ENCODE results near the gene SKIC3.

The SKIC3 gene

DNA sequence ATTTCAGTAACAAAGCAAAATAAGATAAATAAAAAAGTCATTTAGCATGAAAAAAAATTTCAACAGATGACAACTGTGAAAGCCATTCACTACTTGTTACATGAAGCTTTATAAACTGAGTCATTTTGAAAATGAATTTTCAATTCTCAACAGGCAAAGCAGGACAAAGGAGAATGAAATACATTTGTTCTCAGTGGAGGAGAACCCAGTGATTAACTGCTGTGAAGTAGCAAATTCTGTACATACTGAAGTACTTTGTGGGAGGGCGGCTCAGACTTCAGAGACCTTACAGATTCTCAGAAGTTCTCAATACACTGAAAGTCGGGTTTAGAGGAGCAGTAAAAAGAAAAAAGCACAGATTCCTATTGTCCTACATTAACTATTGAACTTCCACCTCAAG is 21.7 kb downstream of the SKIC3 start:
- no peak overlapping the region for H3K4me3 ChIP-seq (ENCODE audit: control insufficient read depth in 1 of 7, extremely low read depth in 1 of 7, insufficient read depth in 4 of 7, low read depth in 2 of 7, low read length in 6 of 7)
- CTCF ChIA-PET: interaction anchor here (1.4 to 1.7 kb wide), 2 partner anchors 9 to 12 kb away, joined by 3 to 6 read pairs; no protein-coding TSS in a partner anchor
- H3K36me3 ChIP-seq (ENCODE audit: control insufficient read depth in 4 of 4, insufficient read depth in 4 of 4, low read length in 3 of 4): peaks cover 12 to 57% (median 35%) of the 10 kb centered on the region in 4 experiments
- POLR2A ChIA-PET: no interaction called here
- no peak for DNase-seq
- WGBS (ENCODE audit: insufficient coverage): 100% methylated on average over 1 of the region's 2 CpGs
- H3K27ac ChIP-seq (ENCODE audit: insufficient read depth in 1 of 2, low read depth in 1 of 2, low read length in 2 of 2, poor library complexity in 1 of 2, severe bottlenecking in 2 of 2): no peak overlapping the region
- H3K4me1 ChIP-seq (ENCODE audit: control extremely low read depth in 1 of 4, control insufficient read depth in 4 of 4, insufficient read depth in 4 of 4, low read length in 3 of 4): no peaks in the 10 kb centered on the region
- no peaks in the 10 kb centered on the region for H3K27me3 ChIP-seq (replicated peaks in 2 of 5; ENCODE audit: control insufficient read depth in 4 of 5, insufficient read depth in 5 of 5, low read length in 4 of 5)
- H3K9me3 ChIP-seq (ENCODE audit: control extremely low read depth in 1 of 5, control insufficient read depth in 4 of 5, insufficient read depth in 2 of 5, low read depth in 1 of 5, low read length in 4 of 5): no peaks in the 10 kb centered on the region

DNA sequence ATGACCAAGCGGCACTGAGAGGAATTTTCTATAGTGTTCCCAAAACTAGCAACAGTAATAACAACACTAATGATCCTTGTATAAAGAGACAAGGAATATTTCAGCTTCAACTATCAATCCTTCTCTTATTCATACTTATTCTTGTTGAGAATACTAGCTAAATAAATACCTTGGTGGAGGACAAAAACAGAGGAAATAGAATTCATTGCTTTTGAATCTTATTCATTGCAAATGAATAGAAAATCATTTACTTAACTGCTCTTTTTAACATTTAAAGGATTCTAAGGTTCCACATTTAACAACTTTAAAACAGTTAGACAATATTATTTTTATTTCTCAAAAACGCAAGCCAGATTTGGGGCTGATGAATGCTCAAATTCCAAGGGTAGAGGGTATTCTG is 22.4 kb downstream of the SKIC3 start:
- H3K27me3 ChIP-seq (replicated peaks in 2 of 5; ENCODE audit: control insufficient read depth in 4 of 5, insufficient read depth in 5 of 5, low read length in 4 of 5): no peaks in the 10 kb centered on the region
- no peaks in the 10 kb centered on the region for H3K4me1 ChIP-seq (ENCODE audit: control extremely low read depth in 1 of 4, control insufficient read depth in 4 of 4, insufficient read depth in 4 of 4, low read length in 3 of 4)
- H3K4me3 ChIP-seq (ENCODE audit: control insufficient read depth in 1 of 7, extremely low read depth in 1 of 7, insufficient read depth in 4 of 7, low read depth in 2 of 7, low read length in 6 of 7): no peak overlapping the region
- CTCF ChIA-PET: interaction anchor here (1.4 to 1.7 kb wide), 3 partner anchors 10 to 28 kb away, joined by 3 to 6 read pairs (median 5); no protein-coding TSS in a partner anchor
- POLR2A ChIA-PET: interaction anchor here (0.7 kb wide), 1 partner anchor 356 kb away, joined by 5 read pairs; no protein-coding TSS in a partner anchor
- H3K27ac ChIP-seq (ENCODE audit: insufficient read depth in 1 of 2, low read depth in 1 of 2, low read length in 2 of 2, poor library complexity in 1 of 2, severe bottlenecking in 2 of 2): no peak overlapping the region
- H3K36me3 ChIP-seq (ENCODE audit: control insufficient read depth in 4 of 4, insufficient read depth in 4 of 4, low read length in 3 of 4): peaks cover 12 to 59% (median 34%) of the 10 kb centered on the region in 4 experiments
- no peak for DNase-seq
- no CpG with 5 or more reads among the region's 2 CpGs for WGBS (ENCODE audit: insufficient coverage)
- no peaks in the 10 kb centered on the region for H3K9me3 ChIP-seq (ENCODE audit: control extremely low read depth in 1 of 5, control insufficient read depth in 4 of 5, insufficient read depth in 2 of 5, low read depth in 1 of 5, low read length in 4 of 5)

- no peaks in the 10 kb centered on the region for H3K9me3 ChIP-seq (ENCODE audit: control extremely low read depth in 1 of 5, control insufficient read depth in 4 of 5, insufficient read depth in 2 of 5, low read depth in 1 of 5, low read length in 4 of 5)
- DNase-seq: no peak
- no peak overlapping the region for H3K27ac ChIP-seq (ENCODE audit: insufficient read depth in 1 of 2, low read depth in 1 of 2, low read length in 2 of 2, poor library complexity in 1 of 2, severe bottlenecking in 2 of 2)
- H3K4me3 ChIP-seq (ENCODE audit: control insufficient read depth in 1 of 7, extremely low read depth in 1 of 7, insufficient read depth in 4 of 7, low read depth in 2 of 7, low read length in 6 of 7): no peak overlapping the region
- ChIA-PET POLR2A (no interaction called here), CTCF (interaction anchor here (1.4 to 1.7 kb wide), 3 partner anchors 11 to 27 kb away, joined by 3 to 6 read pairs (median 5); no protein-coding TSS in a partner anchor)
- no peaks in the 10 kb centered on the region for H3K27me3 ChIP-seq (replicated peaks in 2 of 5; ENCODE audit: control insufficient read depth in 4 of 5, insufficient read depth in 5 of 5, low read length in 4 of 5)
- H3K4me1 ChIP-seq (ENCODE audit: control extremely low read depth in 1 of 4, control insufficient read depth in 4 of 4, insufficient read depth in 4 of 4, low read length in 3 of 4): no peaks in the 10 kb centered on the region
- H3K36me3 ChIP-seq (ENCODE audit: control insufficient read depth in 4 of 4, insufficient read depth in 4 of 4, low read length in 3 of 4): peaks cover 13 to 57% (median 32%) of the 10 kb centered on the region in 4 experiments
Observed at GRCh38 chr5:95531491-95531890, 23.3 kb downstream of the SKIC3 start.

DNA sequence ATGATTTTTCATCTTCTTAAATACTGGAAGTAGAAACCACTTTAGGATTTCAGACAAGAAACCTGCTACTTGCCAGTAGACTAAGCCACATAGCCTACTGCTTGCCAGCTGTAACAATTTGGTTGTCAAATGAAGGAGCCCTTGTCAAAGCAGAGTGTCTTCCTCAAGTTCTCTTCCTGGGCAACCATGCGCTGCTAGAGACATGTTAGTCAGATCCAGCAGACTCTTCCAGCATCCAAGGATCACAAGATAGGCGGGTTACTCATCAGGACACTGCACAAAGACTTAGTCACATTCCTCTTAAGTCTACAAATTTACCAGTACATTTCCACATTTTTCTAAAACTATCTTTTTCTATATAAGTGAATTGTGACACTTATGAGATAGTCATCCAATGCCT is 24.4 kb downstream of the SKIC3 start:
- H3K27ac ChIP-seq (ENCODE audit: insufficient read depth in 1 of 2, low read depth in 1 of 2, low read length in 2 of 2, poor library complexity in 1 of 2, severe bottlenecking in 2 of 2): no peak overlapping the region
- no peak for DNase-seq
- peaks cover 12 to 59% (median 29%) of the 10 kb centered on the region in 4 experiments for H3K36me3 ChIP-seq (ENCODE audit: control insufficient read depth in 4 of 4, insufficient read depth in 4 of 4, low read length in 3 of 4)
- ChIA-PET POLR2A (no interaction called here), CTCF (no interaction called here)
- H3K27me3 ChIP-seq (replicated peaks in 2 of 5; ENCODE audit: control insufficient read depth in 4 of 5, insufficient read depth in 5 of 5, low read length in 4 of 5): no peaks in the 10 kb centered on the region
- no peak overlapping the region for H3K4me3 ChIP-seq (ENCODE audit: control insufficient read depth in 1 of 7, extremely low read depth in 1 of 7, insufficient read depth in 4 of 7, low read depth in 2 of 7, low read length in 6 of 7)
- H3K4me1 ChIP-seq (ENCODE audit: control extremely low read depth in 1 of 4, control insufficient read depth in 4 of 4, insufficient read depth in 4 of 4, low read length in 3 of 4): no peaks in the 10 kb centered on the region
- WGBS (ENCODE audit: insufficient coverage): 100% methylated on average over 1 of the region's 2 CpGs
- no peaks in the 10 kb centered on the region for H3K9me3 ChIP-seq (ENCODE audit: control extremely low read depth in 1 of 5, control insufficient read depth in 4 of 5, insufficient read depth in 2 of 5, low read depth in 1 of 5, low read length in 4 of 5)

DNA sequence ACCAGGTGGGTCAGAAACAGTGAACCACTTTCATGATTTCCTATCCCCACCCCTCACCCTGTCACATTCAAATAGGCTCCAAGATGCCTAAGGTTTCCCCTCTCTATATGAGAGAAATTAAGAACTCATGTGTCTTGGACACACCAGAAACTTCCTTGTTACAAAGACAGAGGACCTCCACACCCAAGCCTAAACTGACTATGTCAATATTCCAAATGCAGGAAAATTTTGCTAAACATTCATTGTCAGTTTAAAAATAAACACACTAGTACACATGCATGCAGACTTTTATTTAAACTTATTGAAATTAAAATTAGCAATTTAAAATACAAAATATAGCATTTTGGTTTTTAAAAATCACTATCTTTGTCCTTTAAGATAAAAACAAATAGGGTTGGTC is 26.2 kb downstream of the SKIC3 start:
- CTCF ChIA-PET: interaction anchor here (0.6 to 1.8 kb wide), 3 partner anchors 9 to 14 kb away, joined by 3 to 4 read pairs (median 3); no protein-coding TSS in a partner anchor
- Histone ChIP-seq H3K4me3 (ENCODE audit: control insufficient read depth in 1 of 7, extremely low read depth in 1 of 7, insufficient read depth in 4 of 7, low read depth in 2 of 7, low read length in 6 of 7) (no peak overlapping the region), H3K4me1 (ENCODE audit: control extremely low read depth in 1 of 4, control insufficient read depth in 4 of 4, insufficient read depth in 4 of 4, low read length in 3 of 4) (no peaks in the 10 kb centered on the region), H3K27me3 (replicated peaks in 2 of 5; ENCODE audit: control insufficient read depth in 4 of 5, insufficient read depth in 5 of 5, low read length in 4 of 5) (no peaks in the 10 kb centered on the region), H3K36me3 (ENCODE audit: control insufficient read depth in 4 of 4, insufficient read depth in 4 of 4, low read length in 3 of 4) (peaks cover 12 to 53% (median 33%) of the 10 kb centered on the region in 4 experiments), H3K9me3 (ENCODE audit: control extremely low read depth in 1 of 5, control insufficient read depth in 4 of 5, insufficient read depth in 2 of 5, low read depth in 1 of 5, low read length in 4 of 5) (no peaks in the 10 kb centered on the region), H3K27ac (ENCODE audit: insufficient read depth in 1 of 2, low read depth in 1 of 2, low read length in 2 of 2, poor library complexity in 1 of 2, severe bottlenecking in 2 of 2) (no peak overlapping the region)
- no peak for DNase-seq
- POLR2A ChIA-PET: no interaction called here

DNA sequence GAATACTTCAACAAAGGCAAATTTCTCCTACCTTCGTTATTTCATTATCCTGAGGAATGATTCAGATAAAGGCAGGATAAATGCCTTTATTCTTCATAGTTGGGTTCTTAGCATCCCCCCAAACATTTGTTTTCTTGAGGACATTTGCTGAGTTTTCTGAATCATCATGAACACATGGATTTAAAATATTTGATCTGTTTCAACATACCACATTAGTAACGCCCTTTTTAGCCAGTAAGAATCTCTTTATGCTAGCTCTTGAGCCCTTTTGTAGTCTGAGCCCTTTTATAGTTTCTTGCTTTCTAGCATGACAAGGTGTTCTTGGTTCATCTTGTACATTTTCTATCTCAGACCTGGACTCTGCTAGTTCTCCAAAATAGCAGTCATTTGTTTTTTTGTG is 27.9 kb downstream of the SKIC3 start:
- peaks cover 13 to 63% (median 39%) of the 10 kb centered on the region in 4 experiments for H3K36me3 ChIP-seq (ENCODE audit: control insufficient read depth in 4 of 4, insufficient read depth in 4 of 4, low read length in 3 of 4)
- no peaks in the 10 kb centered on the region for H3K27me3 ChIP-seq (replicated peaks in 2 of 5; ENCODE audit: control insufficient read depth in 4 of 5, insufficient read depth in 5 of 5, low read length in 4 of 5)
- ChIA-PET CTCF (no interaction called here), POLR2A (no interaction called here)
- H3K9me3 ChIP-seq (ENCODE audit: control extremely low read depth in 1 of 5, control insufficient read depth in 4 of 5, insufficient read depth in 2 of 5, low read depth in 1 of 5, low read length in 4 of 5): no peaks in the 10 kb centered on the region
- no peak overlapping the region for H3K27ac ChIP-seq (ENCODE audit: insufficient read depth in 1 of 2, low read depth in 1 of 2, low read length in 2 of 2, poor library complexity in 1 of 2, severe bottlenecking in 2 of 2)
- WGBS (ENCODE audit: insufficient coverage): 93% methylated on average over 2 of the region's 2 CpGs
- no peak overlapping the region for H3K4me3 ChIP-seq (ENCODE audit: control insufficient read depth in 1 of 7, extremely low read depth in 1 of 7, insufficient read depth in 4 of 7, low read depth in 2 of 7, low read length in 6 of 7)
- no peaks in the 10 kb centered on the region for H3K4me1 ChIP-seq (ENCODE audit: control extremely low read depth in 1 of 4, control insufficient read depth in 4 of 4, insufficient read depth in 4 of 4, low read length in 3 of 4)
- no peak for DNase-seq

GRCh38 chr5:95524423-95524822 is 30.4 kb downstream of the SKIC3 start:
- H3K4me1 ChIP-seq (ENCODE audit: control extremely low read depth in 1 of 4, control insufficient read depth in 4 of 4, insufficient read depth in 4 of 4, low read length in 3 of 4): no peaks in the 10 kb centered on the region
- no peak overlapping the region for H3K4me3 ChIP-seq (ENCODE audit: control insufficient read depth in 1 of 7, extremely low read depth in 1 of 7, insufficient read depth in 4 of 7, low read depth in 2 of 7, low read length in 6 of 7)
- no peaks in the 10 kb centered on the region for H3K9me3 ChIP-seq (ENCODE audit: control extremely low read depth in 1 of 5, control insufficient read depth in 4 of 5, insufficient read depth in 2 of 5, low read depth in 1 of 5, low read length in 4 of 5)
- no peak overlapping the region for H3K27ac ChIP-seq (ENCODE audit: insufficient read depth in 1 of 2, low read depth in 1 of 2, low read length in 2 of 2, poor library complexity in 1 of 2, severe bottlenecking in 2 of 2)
- no peaks in the 10 kb centered on the region for H3K27me3 ChIP-seq (replicated peaks in 2 of 5; ENCODE audit: control insufficient read depth in 4 of 5, insufficient read depth in 5 of 5, low read length in 4 of 5)
- ChIA-PET POLR2A (no interaction called here), CTCF (interaction anchor here (0.7 kb wide), 1 partner anchor 9 kb away, joined by 3 read pairs; no protein-coding TSS in a partner anchor)
- DNase-seq: no peak
- WGBS (ENCODE audit: insufficient coverage): no CpG with 5 or more reads among the region's 2 CpGs
- peaks cover 16 to 66% (median 43%) of the 10 kb centered on the region in 4 experiments for H3K36me3 ChIP-seq (ENCODE audit: control insufficient read depth in 4 of 4, insufficient read depth in 4 of 4, low read length in 3 of 4)
